BE2C (cell line): Measurements from ENCODE around the gene TMEM182.

Source experiments
- DNase-seq: peaks from one replicate; pipeline ENCODE4 v3.0.0-alpha.2; 2020
- H3K27me3 ChIP-seq: fragments of 250-450 bp; sonication (Bioruptor Pico); 2 replicates; pipeline ENCODE4 v1.5.1; 2020; ENCODE audit warnings: mild to moderate bottlenecking
- H3K36me3 ChIP-seq: fragments of 250-450 bp; sonication (Bioruptor Pico); 2 replicates; pipeline ENCODE4 v1.5.1; 2020; ENCODE audit warnings: mild to moderate bottlenecking
- H3K4me1 ChIP-seq: fragments of 250-450 bp; sonication (Bioruptor Pico); 2 replicates; pipeline ENCODE4 v1.5.1; 2020
- H3K4me3 ChIP-seq: 2 replicates; pipeline ENCODE4 v1.5.1; 2011; ENCODE audit warnings: low read depth, low read length
- H3K9me3 ChIP-seq: fragments of 250-450 bp; sonication (Bioruptor Pico); 2 replicates; pipeline ENCODE4 v1.5.1; 2020
- TF ChIP-seq, protein P1 (sequence below): IDR thresholded peaks from 2 replicates; pipeline ENCODE4 v1.5.1; 2012; ENCODE audit warnings: mild to moderate bottlenecking, low read depth, low read length

TMEM182 gene

DNA sequence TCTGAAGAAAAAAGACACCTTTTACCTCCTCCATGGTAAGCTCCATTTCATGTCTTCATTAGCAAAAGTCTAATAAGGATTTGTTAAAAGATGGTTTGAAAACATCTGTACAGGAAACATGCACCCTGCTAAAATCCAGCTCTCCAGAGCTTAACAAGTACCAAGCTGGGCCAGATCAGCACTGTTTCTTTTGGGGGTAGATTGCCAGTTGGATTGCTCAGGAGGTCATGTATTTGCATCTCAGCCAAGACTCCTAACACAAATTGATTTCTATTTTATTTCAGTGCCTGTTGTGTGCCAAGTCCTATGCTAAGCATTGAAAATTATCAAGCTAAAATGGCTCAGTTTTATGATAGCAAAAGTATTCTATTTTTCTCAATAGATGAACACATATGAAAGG lies 3.4 kb upstream of the TMEM182 start:
- H3K4me3 ChIP-seq: no peak overlapping the region
- no peaks in the 10 kb centered on the region for H3K4me1 ChIP-seq
- H3K36me3 ChIP-seq: no peaks in the 10 kb centered on the region
- no peak for DNase-seq
- no peaks in the 10 kb centered on the region for H3K9me3 ChIP-seq
- no peaks in the 10 kb centered on the region for H3K27me3 ChIP-seq
- TF ChIP-seq, protein P1, sequence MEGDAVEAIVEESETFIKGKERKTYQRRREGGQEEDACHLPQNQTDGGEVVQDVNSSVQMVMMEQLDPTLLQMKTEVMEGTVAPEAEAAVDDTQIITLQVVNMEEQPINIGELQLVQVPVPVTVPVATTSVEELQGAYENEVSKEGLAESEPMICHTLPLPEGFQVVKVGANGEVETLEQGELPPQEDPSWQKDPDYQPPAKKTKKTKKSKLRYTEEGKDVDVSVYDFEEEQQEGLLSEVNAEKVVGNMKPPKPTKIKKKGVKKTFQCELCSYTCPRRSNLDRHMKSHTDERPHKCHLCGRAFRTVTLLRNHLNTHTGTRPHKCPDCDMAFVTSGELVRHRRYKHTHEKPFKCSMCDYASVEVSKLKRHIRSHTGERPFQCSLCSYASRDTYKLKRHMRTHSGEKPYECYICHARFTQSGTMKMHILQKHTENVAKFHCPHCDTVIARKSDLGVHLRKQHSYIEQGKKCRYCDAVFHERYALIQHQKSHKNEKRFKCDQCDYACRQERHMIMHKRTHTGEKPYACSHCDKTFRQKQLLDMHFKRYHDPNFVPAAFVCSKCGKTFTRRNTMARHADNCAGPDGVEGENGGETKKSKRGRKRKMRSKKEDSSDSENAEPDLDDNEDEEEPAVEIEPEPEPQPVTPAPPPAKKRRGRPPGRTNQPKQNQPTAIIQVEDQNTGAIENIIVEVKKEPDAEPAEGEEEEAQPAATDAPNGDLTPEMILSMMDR: no peak

DNA sequence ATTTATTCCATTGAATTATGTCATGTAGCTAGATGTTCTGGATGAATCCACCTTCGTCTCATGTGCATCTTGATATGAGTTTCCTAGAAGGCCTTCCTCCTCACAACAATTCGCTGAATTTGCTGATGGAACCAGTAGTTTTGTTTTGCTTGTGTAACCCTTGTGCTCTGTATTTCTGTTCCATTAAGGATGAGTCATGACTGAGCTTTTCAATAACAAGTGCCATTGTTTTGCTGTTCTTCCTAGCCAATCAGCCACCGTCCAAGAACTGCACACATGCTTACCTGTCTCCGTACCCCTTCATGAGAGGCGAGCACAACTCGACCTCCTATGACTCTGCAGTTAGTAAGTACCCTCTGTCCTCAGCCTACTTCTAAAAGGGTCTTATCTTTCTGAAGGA lies 2.3 kb downstream of the TMEM182 start:
- H3K9me3 ChIP-seq: no peaks in the 10 kb centered on the region
- no peak overlapping the region for H3K4me3 ChIP-seq
- H3K36me3 ChIP-seq: no peaks in the 10 kb centered on the region
- no peaks in the 10 kb centered on the region for H3K4me1 ChIP-seq
- H3K27me3 ChIP-seq: no peaks in the 10 kb centered on the region
- TF ChIP-seq, protein P1: no peak
- no peak for DNase-seq

GRCh38 chr2:102765061-102765460 lies 3.2 kb downstream of the TMEM182 start:
- Histone ChIP-seq H3K36me3 (no peaks in the 10 kb centered on the region), H3K4me3 (no peak overlapping the region), H3K27me3 (no peaks in the 10 kb centered on the region), H3K4me1 (no peaks in the 10 kb centered on the region), H3K9me3 (no peaks in the 10 kb centered on the region)
- no peak for DNase-seq
- TF ChIP-seq, protein P1: no peak

DNA sequence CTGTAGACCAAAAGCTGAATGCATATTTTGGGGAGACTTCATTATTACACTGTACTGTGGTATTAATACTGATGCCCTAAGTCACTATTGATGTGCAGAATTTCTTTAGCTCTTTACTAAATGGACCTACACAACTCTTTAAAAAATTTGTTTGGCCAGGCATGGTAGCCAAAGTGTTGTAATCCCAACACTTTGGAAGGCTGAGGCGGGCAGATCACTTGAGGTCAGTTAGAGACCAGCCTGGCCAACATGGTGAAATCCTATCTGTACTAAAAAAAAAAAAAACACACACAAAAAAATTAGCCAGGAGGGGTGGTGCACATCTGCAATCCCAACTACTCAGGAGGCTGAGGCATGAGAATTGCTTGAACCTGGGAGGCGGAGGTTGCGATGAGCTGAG lies 6.4 kb downstream of the TMEM182 start:
- Histone ChIP-seq H3K4me1 (no peaks in the 10 kb centered on the region), H3K27me3 (no peaks in the 10 kb centered on the region), H3K4me3 (no peak overlapping the region), H3K36me3 (no peaks in the 10 kb centered on the region), H3K9me3 (no peaks in the 10 kb centered on the region)
- TF ChIP-seq, protein P1: no peak
- no peak for DNase-seq

DNA sequence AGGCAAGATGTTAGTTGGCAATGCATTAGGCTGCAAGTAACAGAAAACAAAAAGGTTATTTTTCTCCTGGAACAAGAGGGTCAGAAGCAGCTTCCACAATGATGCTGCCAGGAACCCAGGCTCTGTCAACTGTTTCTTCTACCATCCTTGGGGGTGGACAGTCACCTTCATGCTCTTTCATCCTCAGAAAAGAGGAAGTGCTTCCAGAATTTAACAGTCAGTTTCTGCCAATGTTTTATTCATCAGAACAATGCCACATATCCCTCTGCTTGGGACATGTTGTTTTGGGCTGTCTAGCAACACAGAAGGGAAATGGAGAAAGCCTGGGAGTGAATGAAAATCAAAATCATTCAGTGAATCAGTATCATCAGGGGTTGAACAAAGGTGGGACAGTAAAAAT lies 7.1 kb downstream of the TMEM182 start:
- Histone ChIP-seq H3K9me3 (no peaks in the 10 kb centered on the region), H3K4me1 (no peaks in the 10 kb centered on the region), H3K27me3 (no peaks in the 10 kb centered on the region), H3K4me3 (no peak overlapping the region), H3K36me3 (no peaks in the 10 kb centered on the region)
- TF ChIP-seq, protein P1: no peak
- DNase-seq: no peak

DNA sequence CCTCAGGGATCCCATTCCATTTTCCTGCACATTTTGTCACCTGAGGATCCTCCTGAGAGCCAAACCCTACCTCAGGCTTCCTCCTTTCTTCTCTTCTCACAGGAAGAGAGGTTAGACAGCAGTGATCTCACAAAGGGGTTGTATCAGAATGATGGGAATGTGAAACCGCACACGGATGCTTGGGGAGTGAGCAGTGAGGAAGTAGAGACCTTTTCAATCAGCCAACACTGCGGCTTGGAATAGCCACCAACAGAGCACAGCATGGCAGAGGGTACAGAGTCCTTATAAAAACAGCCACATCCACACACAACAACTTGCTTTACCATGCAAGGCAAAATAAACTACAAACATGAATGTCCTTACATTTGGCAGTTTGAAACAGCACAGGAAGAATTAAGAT lies 8.7 kb downstream of the TMEM182 start:
- no peaks in the 10 kb centered on the region for H3K27me3 ChIP-seq
- H3K36me3 ChIP-seq: no peaks in the 10 kb centered on the region
- H3K4me1 ChIP-seq: no peaks in the 10 kb centered on the region
- H3K9me3 ChIP-seq: no peaks in the 10 kb centered on the region
- TF ChIP-seq, protein P1: no peak
- H3K4me3 ChIP-seq: no peak overlapping the region
- no peak for DNase-seq
